Measurements from ENCODE around the gene UNC13A. TPM values are rescaled to one million over a fixed set of nuclear protein-coding genes. Genes with fewer than 3 reads are reported as not detected.

UNC13A gene
- total RNA-seq = 0.44 and 1.1 TPM in 2 replicates

DNA sequence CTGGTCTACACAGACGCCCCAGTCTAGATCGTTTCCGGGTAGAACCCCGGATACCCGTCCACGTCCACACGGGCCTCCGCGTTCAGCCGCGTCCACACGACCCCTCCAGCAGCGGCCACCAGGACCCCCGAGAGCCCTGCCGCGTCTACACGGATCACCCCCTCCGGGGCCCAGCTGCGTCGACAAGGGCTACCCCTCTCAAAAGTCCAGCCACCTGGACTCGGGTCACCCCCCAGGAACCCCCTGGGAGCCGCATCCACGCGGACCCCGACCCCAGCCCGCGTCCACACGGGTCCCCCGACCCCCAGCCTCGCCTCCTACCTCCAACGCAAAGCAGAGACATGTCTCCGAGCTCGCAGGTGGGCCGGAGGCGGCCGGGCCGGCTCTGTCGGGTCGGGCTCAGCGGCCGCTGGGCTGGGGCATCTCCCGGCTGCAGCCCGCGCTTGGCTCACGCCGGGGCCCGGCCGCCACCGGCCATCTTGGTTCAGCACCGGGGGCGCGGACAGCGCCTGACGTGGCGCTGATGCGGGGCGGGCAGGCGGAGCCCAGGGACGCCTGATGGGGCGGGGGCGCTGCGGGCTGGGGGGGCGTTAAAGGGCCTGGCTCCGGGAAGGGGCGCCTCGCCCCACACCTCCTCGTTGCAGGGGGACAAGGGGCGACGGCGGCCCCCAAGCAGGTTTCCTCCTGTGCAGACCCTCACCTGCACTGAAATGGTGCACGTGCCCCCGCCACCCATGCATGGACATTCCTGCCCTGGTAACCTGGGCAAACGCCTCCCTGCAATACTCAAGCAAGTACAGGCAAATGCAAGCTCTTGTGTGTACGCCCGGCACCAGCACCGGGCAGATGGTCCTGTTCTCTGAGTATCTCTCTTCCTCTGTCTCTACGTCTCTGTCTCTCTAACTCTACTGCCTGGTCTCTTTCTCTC, at the start of gene UNC13A:
TSS of gene UNC13A (minus strand) at position 498 of the 928 bp plus-strand sequence. CDS start at position 343, 155 bp downstream.

GRCh38 chr19:17718947-17719711, 31.0 kb upstream of the UNC13A start, which contains the start of gene MAP1S:
Gene MAP1S (plus strand): TSS chr19:17719480. CDS start chr19:17719503, 23 bp downstream.

GRCh38 chr19:17555480-17555928, 132.7 kb downstream of the UNC13A start, which contains the start of gene COLGALT1:
Gene COLGALT1 (plus strand): TSS chr19:17555649. CDS start chr19:17555714, 65 bp downstream.

Other genes starting within 250 kb of the UNC13A start
- 0.25 TPM in 1 of 2 replicates, not detected in the other for gene TMEM221, start 239.7 kb downstream of the UNC13A start, total RNA-seq
- gene NXNL1, start 227.4 kb downstream of the UNC13A start, total RNA-seq = not detected in 2 replicates
- gene SLC27A1, start 217.8 kb downstream of the UNC13A start, total RNA-seq = 15.6 and 41.9 TPM in 2 replicates
- gene PGLS, start 176.7 kb downstream of the UNC13A start, total RNA-seq = 38.1 and 64.4 TPM in 2 replicates
- 102 and 118 TPM in 2 replicates for gene COLGALT1, start 132.7 kb downstream of the UNC13A start, total RNA-seq
- gene MAP1S, start 31.1 kb upstream of the UNC13A start, total RNA-seq = 15.7 and 16.2 TPM in 2 replicates
- gene FCHO1, start 63.1 kb upstream of the UNC13A start, total RNA-seq = 0.33 and 1.00 TPM in 2 replicates
- not detected in 2 replicates for gene B3GNT3, start 106.8 kb upstream of the UNC13A start, total RNA-seq
- not detected in 2 replicates for gene INSL3, start 133.2 kb upstream of the UNC13A start, total RNA-seq
- gene JAK3, start 159.6 kb upstream of the UNC13A start, total RNA-seq = 0.55 and 1.5 TPM in 2 replicates
- gene RPL18A, start 171.6 kb upstream of the UNC13A start, total RNA-seq = 831 and 949 TPM in 2 replicates
- gene SLC5A5, start 183.6 kb upstream of the UNC13A start, total RNA-seq = not detected in 2 replicates
- gene CCDC124, start 244.7 kb upstream of the UNC13A start, total RNA-seq = 36.0 and 43.5 TPM in 2 replicates